Subcutaneous adipose tissue (tissue), 4 donors: ENCODE measurements around the gene CACYBP. TPM values are rescaled to one million over a fixed set of nuclear protein-coding genes. Genes with fewer than 3 reads are reported as not detected.

ENCODE experiments used
- total RNA-seq, 4 donors: library from RNA; depleted of rRNA; stranded (reverse); fragments of >200 nt; gene quantifications; one replicate each; pipeline ENCODE4 v1.1.0, GENCODE V29; 2016
- TF ChIP-seq, protein P1 (sequence below): fragments of 450-650 bp; IDR thresholded peaks from one replicate; pipeline ENCODE4 v1.5.1; 2016; ENCODE audit warnings: low read depth, mild to moderate bottlenecking, control low read depth, antibody characterized with exemption, moderate library complexity

CACYBP gene
- total RNA-seq, 4 donors from 2014 or later: 49.1 to 337 (median 169) TPM

DNA sequence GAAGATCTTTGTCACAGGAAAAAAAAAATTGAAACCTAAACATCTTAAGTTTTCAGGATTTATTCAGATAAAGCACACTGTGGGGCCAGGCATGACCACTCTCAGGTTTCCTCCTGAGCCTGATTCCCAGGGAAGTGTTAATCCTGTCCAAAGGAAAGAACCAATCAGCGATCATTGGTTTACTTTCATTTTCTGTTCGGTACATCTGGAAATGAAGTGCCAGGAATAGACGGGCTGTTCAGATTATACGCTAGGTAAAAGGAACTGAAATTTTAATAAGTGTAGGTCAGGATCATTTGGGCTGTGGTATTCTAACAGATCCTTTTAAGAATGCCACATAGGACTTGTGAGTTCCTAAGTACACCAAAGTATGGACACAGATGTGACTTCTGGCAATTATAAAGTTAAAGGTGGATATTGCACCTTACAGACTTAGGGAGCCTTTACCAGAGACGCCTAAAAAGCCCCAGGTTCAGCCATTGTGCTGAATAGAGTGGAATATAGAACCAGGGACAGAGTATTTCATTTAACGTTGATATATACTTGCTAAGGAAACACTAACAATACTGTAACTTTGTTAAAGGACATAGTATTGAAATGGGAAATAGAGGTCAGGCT lies 9.3 kb upstream of the CACYBP start:
- TF ChIP-seq, protein P1, sequence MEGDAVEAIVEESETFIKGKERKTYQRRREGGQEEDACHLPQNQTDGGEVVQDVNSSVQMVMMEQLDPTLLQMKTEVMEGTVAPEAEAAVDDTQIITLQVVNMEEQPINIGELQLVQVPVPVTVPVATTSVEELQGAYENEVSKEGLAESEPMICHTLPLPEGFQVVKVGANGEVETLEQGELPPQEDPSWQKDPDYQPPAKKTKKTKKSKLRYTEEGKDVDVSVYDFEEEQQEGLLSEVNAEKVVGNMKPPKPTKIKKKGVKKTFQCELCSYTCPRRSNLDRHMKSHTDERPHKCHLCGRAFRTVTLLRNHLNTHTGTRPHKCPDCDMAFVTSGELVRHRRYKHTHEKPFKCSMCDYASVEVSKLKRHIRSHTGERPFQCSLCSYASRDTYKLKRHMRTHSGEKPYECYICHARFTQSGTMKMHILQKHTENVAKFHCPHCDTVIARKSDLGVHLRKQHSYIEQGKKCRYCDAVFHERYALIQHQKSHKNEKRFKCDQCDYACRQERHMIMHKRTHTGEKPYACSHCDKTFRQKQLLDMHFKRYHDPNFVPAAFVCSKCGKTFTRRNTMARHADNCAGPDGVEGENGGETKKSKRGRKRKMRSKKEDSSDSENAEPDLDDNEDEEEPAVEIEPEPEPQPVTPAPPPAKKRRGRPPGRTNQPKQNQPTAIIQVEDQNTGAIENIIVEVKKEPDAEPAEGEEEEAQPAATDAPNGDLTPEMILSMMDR: no peak

DNA sequence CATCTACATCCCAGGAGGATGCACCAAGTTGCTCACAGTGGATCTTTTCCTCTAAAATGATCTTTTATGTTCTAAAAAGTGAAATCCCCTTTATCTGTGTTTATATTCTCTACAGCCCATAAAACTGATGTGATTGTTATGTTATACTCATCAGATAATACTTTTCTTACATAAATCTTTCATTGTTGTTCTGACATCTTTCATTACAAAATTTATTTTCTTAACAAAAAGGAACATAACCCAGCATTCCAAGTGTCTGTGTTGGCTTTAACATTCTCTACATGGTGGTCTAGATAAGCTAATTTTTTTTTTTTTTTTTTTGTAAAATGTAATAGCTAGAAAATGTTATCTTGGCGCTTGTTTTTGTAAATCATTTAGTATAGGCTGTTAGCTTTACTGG lies 8.3 kb upstream of the CACYBP start:
- TF ChIP-seq, protein P1: no peak

DNA sequence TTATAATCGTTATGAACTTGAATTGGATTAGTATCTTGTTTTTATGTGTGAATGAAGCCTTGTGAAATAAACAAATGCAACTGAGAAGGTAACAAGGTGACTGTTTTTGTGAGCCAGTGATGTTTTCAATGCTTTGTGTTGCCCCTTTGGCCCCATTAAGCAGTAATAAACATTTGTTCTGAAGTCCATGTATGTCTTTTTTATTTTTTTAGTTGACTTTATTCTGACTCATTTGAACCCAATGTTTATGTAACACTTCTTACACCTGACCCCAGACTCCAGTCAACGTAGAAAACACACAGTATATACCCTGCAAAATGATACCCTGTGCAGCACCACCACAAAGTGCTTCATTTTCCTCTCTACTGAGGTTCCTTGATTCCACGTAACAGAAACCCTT lies 4.6 kb upstream of the CACYBP start:
- TF ChIP-seq, protein P1: no peak

DNA sequence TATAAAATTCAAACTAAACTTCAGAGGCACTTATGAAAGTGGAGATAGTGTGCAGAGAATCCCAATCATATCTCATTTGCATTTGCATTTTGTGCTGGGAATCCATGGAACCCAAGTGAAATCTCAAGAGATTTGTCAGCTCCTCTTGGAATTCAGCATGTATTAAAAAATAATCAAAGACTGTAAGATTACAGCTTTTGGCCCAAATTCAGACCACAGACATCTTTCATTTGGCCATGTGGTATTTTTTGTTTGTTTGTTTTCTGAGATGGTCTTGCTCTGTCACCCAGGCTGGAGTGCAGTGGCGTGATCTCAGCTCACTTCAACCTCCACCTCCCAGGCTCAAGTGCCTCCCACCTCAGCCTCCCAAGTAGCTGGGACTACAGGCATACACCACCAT lies 3.8 kb upstream of the CACYBP start:
- TF ChIP-seq, protein P1: no peak

DNA sequence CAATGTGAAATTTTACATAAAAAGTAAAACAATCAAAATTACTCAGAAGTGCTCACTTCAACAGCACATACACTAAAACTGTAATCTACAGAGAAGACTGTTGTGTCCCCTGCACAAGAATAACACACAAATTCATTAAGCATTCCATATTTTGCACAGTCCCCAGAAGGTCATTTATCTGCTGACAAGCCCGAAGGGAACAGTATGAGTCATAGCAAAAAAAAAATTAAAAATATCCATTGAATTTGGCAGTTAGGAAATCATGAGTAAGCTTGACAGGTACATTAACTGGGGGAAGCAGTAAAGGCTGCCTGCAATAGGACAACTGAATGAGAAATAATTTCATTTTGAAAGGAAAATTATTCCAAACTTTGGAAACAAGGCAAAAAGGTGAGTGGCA lies 3.3 kb upstream of the CACYBP start:
- TF ChIP-seq, protein P1: no peak

DNA sequence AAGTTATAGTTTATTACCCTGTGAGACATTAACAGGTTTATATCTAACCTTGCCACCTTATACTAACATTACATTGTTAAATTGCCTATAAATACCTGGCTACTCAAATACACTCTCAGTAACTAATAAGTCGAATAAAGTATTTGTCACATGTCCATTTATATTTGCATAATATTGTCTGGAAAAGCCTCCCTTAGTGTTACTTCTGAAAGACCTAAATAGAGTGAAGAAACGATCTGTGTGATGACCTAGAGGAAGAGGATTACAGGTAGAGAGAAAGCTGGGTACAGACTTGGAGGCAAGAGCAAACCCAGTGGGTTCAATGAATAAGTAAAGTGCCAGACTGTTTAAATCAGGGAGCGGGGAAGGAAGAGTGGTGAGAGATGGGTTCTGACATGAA lies 2.7 kb upstream of the CACYBP start:
- TF ChIP-seq, protein P1: no peak

DNA sequence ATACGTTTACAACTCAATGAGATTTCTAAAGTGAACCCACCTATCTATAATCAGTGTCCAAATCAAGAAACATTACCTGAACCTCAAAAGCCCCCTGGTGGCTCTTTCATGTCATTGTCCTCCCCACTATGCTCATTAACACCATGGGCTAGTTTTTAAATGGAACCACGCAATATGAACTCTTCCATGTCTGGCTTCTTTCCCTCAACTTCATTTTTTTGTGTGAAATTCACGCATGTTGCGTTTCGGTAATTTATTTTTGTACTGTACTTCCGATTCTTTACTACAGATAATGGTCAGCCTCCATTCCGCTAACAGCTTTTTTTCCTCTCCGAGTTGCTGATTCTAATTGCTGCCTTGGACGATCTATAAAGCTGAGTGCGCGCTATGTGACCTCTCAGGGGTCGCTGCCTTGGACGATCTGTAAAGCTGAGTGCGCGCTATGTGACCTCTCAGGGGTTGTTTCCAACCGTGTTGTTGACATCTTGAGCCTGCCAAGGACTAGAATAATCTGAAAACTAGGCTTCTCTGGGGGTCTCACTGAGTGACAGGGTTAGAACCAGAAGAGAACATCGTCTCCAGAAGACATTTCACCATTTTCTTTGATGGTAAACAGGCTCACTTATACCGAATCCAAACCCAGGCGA lies 1.1 kb upstream of the CACYBP start:
- TF ChIP-seq, protein P1: no peak
